Small intestine (tissue), 7 donors: ENCODE results near the gene EFCAB9. TPM values are rescaled to one million over a fixed set of nuclear protein-coding genes. Genes with fewer than 3 reads are reported as not detected.
A peak's percentile ranks its signal among the peaks of the same experiment; 100 is the strongest.
"Not testable (repeated sequence)": the region's sequence is repeated elsewhere in the genome, so short reads cannot be mapped to it uniquely, and the experiment has no call there.

Experiments used
- DNase-seq, 2 donors: peaks; one replicate each; pipeline versions ENCODE4 v3.0.0 to v3.0.0-alpha.2; 2013
- FAIRE-seq: peaks from 2 replicates; lab custom pipeline; 2012; peaks lifted over from hg19 to GRCh38; lab: Jason Lieb, UNC
- H3K27ac ChIP-seq, 3 donors: one replicate each; pipeline ENCODE4 v1.5.1; 2013; ENCODE audit warnings: low read length in 2 of 3, mild to moderate bottlenecking in 2 of 3, control low read depth in 1 of 3, inconsistent platforms in 1 of 3, low read depth in 1 of 3, moderate library complexity in 1 of 3
- H3K27me3 ChIP-seq, 3 donors: one replicate each; pipeline ENCODE4 v1.6.1; 2013; ENCODE audit warnings: low read length in 3 of 3, inconsistent platforms in 1 of 3; ENCODE audit not compliant: control insufficient read depth in 3 of 3, insufficient read depth in 3 of 3
- H3K36me3 ChIP-seq, 3 donors: one replicate each; pipeline ENCODE4 v1.6.1; 2013; ENCODE audit warnings: low read length in 3 of 3, inconsistent platforms in 1 of 3, low read depth in 1 of 3, mild to moderate bottlenecking in 1 of 3, moderate library complexity in 1 of 3; ENCODE audit not compliant: control insufficient read depth in 3 of 3, insufficient read depth in 2 of 3
- H3K4me1 ChIP-seq, 3 donors: one replicate each; pipeline ENCODE4 v1.6.1; 2013; ENCODE audit warnings: low read length in 2 of 3, inconsistent platforms in 1 of 3, low read depth in 1 of 3, mild to moderate bottlenecking in 1 of 3, moderate library complexity in 1 of 3; ENCODE audit not compliant: control insufficient read depth in 3 of 3, insufficient read depth in 2 of 3
- H3K4me3 ChIP-seq, 3 donors: one replicate each; pipeline ENCODE4 v1.5.1; 2013; ENCODE audit warnings: low read length in 3 of 3, control low read depth in 1 of 3, inconsistent platforms in 1 of 3, low read depth in 1 of 3, mild to moderate bottlenecking in 1 of 3, moderate library complexity in 1 of 3
- H3K9me3 ChIP-seq, 2 donors: one replicate each; pipeline ENCODE4 v1.6.1; 2013; ENCODE audit warnings: low read depth in 1 of 2, low read length in 1 of 2; ENCODE audit not compliant: control insufficient read depth in 2 of 2, insufficient read depth in 1 of 2
- WGBS, 3 donors: extraction: QIAGEN DNeasy Blood & Tissue Kit; methylation state at CpG; one replicate each; pipeline ENCODE4 v1.1.7; 2013; 5-methylcytosine and 5-hydroxymethylcytosine counted together
- polyA plus RNA-seq, 4 donors: library from polyadenylated mRNA; stranded (reverse) in 3 of 4; unstranded in 1 of 4; fragments of 200-250 nt in 3 of 4; fragments of 120-200 nt in 1 of 4; gene quantifications; one replicate each; pipeline versions ENCODE4 v1.2.1 to v1.2.3, GENCODE V29; 2013
- donor health status: healthy with polysubstance abuse.
- donor health status: control.
- donor health status: control.
- donor health status: Bipolar disorder and iron deficiency.
- donor health status: healthy.

Gene EFCAB9
- polyA plus RNA-seq, 4 donors: not detected

DNA sequence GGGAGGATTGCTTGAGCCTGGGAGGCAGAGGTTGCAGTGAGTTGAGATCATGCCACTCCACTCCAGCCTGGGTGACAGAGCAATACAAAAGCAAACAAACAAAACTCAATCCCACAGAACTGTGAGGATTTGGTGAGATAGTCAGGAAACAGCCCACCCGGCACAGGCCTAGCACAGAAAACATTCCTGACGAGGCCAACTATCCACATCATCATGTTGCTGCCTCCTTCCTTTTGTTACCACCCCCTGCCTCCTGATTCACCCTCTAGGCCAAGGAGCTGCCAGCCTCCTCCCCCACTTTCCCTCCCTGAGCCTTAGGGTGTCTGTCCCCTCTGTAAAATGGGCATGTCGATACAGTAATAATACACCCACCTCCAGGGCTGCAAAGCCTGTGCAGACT, 44.9 kb upstream of the EFCAB9 start:
- Histone ChIP-seq H3K27me3 (no peaks in the 10 kb centered on the region), H3K9me3 (no peaks in the 10 kb centered on the region), H3K27ac (no peak overlapping the region), H3K4me3 (no peak overlapping the region), H3K4me1 (peaks cover 2 to 7% (median 3%) of the 10 kb centered on the region in 3 donors), H3K36me3 (peaks cover 2 to 19% (median 2%) of the 10 kb centered on the region in 3 donors)
- no peak for DNase-seq
- no peak for FAIRE-seq
- 89 to 100% (median 96%) methylated on average over 3 of the region's 3 CpGs for WGBS, 3 donors

GRCh38 chr5:172149481-172149880, 44.5 kb upstream of the EFCAB9 start:
- not testable (repeated sequence) for H3K27me3 ChIP-seq, H3K4me3 ChIP-seq, H3K9me3 ChIP-seq, DNase-seq, FAIRE-seq, H3K27ac ChIP-seq, H3K4me1 ChIP-seq
- 90 to 92% (median 92%) methylated on average over 10 to 11 of the region's 11 CpGs for WGBS, 3 donors
- peaks cover 2 to 23% (median 2%) of the 10 kb centered on the region in 3 donors for H3K36me3 ChIP-seq

- Histone ChIP-seq H3K27ac (peak overlapping the region in 2 of 3 donors; percentile 45 to 59), H3K36me3 (peaks cover 2 to 26% (median 2%) of the 10 kb centered on the region in 3 donors), H3K27me3 (no peaks in the 10 kb centered on the region), H3K4me3 (no peak overlapping the region), H3K4me1 (peaks cover 0 to 4% (median 2%) of the 10 kb centered on the region in 3 donors), H3K9me3 (no peaks in the 10 kb centered on the region)
- DNase-seq: peak in 1 of 2 donors; percentile 46
- no peak for FAIRE-seq
- WGBS, 3 donors: 40 to 52% (median 42%) methylated on average over 16 of the region's 16 CpGs
These were observed 43.2 kb upstream of the EFCAB9 start for GRCh38 chr5:172150514-172151425.

GRCh38 chr5:172151661-172152210, 42.2 kb upstream of the EFCAB9 start:
- no peak for DNase-seq
- 83 to 92% (median 85%) methylated on average over 10 of the region's 10 CpGs for WGBS, 3 donors
- H3K4me3 ChIP-seq: no peak overlapping the region
- FAIRE-seq: no peak
- peaks cover 0 to 4% (median 2%) of the 10 kb centered on the region in 3 donors for H3K4me1 ChIP-seq
- H3K27me3 ChIP-seq: no peaks in the 10 kb centered on the region
- H3K9me3 ChIP-seq: no peaks in the 10 kb centered on the region
- no peak overlapping the region for H3K27ac ChIP-seq
- peaks cover 2 to 29% (median 4%) of the 10 kb centered on the region in 3 donors for H3K36me3 ChIP-seq

DNA sequence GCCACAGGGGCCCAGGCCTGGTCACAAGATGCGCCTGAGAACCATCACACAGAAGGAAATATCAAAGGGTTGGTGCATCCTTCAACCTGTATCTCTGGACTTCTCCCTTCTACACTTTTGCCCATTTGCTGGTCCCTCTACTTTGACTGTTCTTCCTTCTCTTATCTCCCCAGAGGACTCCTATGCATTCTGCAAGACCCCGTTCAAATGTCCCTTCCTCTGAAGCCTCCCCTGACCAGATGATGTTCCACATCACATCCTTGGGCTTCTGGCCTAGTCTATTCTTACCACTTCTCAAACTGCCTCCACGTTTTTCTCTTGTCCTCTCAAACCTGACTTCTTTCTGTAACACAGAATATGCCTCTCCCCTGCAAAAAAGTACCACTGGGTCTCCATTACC, 40.3 kb upstream of the EFCAB9 start:
- Histone ChIP-seq H3K36me3 (peaks cover 2 to 19% (median 3%) of the 10 kb centered on the region in 3 donors), H3K4me3 (no peak overlapping the region), H3K27ac (no peak overlapping the region), H3K4me1 (peaks cover 0 to 4% (median 2%) of the 10 kb centered on the region in 3 donors), H3K9me3 (no peaks in the 10 kb centered on the region), H3K27me3 (no peaks in the 10 kb centered on the region)
- FAIRE-seq (no peak), DNase-seq (no peak)
- 86 to 93% (median 88%) methylated on average over 3 of the region's 3 CpGs for WGBS, 3 donors

DNA sequence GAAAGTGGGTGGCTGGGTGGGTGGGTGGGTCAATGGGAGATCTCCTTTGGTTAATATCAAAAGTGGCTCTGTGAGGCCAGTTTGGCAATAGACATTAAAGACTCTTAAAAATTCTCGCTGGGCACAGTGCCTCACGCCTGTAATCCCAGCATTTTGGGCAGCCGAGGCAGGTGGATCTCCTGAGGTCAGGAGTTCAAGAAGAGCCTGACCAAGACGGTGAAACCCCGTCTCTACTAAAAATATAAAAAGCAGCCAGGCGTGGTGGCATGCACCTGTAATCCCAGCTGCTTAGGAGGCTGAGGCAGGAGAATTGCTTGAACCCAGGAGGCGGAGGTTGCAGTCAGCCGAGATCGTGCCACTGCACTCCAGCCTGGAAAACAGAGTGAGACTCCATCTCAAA, 38.9 kb upstream of the EFCAB9 start:
- DNase-seq, FAIRE-seq, H3K27me3 ChIP-seq, H3K4me1 ChIP-seq, H3K9me3 ChIP-seq, H3K4me3 ChIP-seq, H3K27ac ChIP-seq: not testable (repeated sequence)
- H3K36me3 ChIP-seq: peaks cover 2 to 14% (median 3%) of the 10 kb centered on the region in 3 donors
- WGBS, 3 donors: 90 to 96% (median 90%) methylated on average over 9 of the region's 9 CpGs

DNA sequence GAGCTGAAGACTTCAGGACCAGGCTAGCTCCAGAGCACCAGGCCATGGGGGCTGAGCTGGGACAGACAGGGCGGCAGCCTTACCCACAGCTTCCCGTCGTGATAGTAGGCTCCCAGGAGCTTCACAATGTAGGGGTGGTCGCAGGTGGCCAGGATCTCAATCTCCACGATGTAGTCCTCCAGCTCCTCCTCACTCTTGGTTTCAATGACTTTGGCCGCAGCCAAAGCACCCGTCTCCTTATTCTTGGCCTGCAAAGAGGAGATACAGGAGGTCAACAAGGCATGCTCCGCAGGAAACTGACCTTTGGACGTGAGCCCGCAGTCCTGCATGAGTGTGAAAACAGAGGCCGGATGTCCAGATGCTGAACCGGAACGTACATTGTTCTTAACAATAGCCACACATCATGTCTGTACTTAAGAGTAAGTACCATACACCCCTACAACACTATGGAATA, 37.4 kb upstream of the EFCAB9 start:
- H3K4me1 ChIP-seq: no peaks in the 10 kb centered on the region
- H3K27me3 ChIP-seq: no peaks in the 10 kb centered on the region
- H3K9me3 ChIP-seq: no peaks in the 10 kb centered on the region
- FAIRE-seq: no peak
- no peak overlapping the region for H3K27ac ChIP-seq
- H3K36me3 ChIP-seq: peaks cover 2 to 14% (median 3%) of the 10 kb centered on the region in 3 donors
- DNase-seq: peak in 1 of 2 donors; percentile 34
- 79 to 88% (median 81%) methylated on average over 13 of the region's 13 CpGs for WGBS, 3 donors
- no peak overlapping the region for H3K4me3 ChIP-seq

DNA sequence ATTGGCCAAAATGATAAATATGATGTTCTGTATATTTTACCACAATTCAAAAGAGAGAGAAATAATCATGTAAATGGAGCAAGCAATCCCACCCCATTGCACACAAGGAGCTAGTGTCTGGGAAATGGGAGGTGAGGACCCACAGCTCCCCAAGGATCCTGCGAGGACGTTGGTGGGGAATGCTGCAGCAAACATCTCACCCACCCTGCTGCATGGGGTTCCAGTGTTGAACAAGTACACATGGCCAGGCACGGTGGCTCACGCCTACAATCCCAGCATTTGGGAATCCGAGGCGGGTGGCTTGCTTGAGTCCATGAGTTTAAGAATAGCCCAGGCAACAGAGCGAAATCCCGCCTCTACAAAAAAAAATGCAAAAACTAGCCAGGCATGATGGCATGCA, 35.0 kb upstream of the EFCAB9 start:
- Histone ChIP-seq H3K4me1 (peaks cover 0 to 4% (median 3%) of the 10 kb centered on the region in 3 donors), H3K4me3 (no peak overlapping the region), H3K36me3 (peaks cover 0 to 18% (median 3%) of the 10 kb centered on the region in 3 donors), H3K27me3 (no peaks in the 10 kb centered on the region), H3K27ac (no peak overlapping the region), H3K9me3 (no peaks in the 10 kb centered on the region)
- DNase-seq (no peak), FAIRE-seq (no peak)
- 89 to 95% (median 95%) methylated on average over 8 of the region's 8 CpGs for WGBS, 3 donors
